Muscle of leg (tissue), 11 donors: ENCODE measurements around the gene SHC4. TPM values are rescaled to one million over a fixed set of nuclear protein-coding genes. Genes with fewer than 3 reads are reported as not detected.
A peak's percentile ranks its signal among the peaks of the same experiment; 100 is the strongest.

ENCODE experiments used
- DNase-seq: peaks from one replicate; pipeline ENCODE4 v3.0.0; 2013
- H3K27ac ChIP-seq: one replicate; pipeline ENCODE4 v1.5.1; 2013; ENCODE audit warnings: mild to moderate bottlenecking, low read length, control low read depth
- H3K27me3 ChIP-seq: one replicate; pipeline ENCODE4 v1.6.1; 2013; ENCODE audit warnings: low read length; ENCODE audit not compliant: control insufficient read depth, insufficient read depth
- H3K36me3 ChIP-seq: one replicate; pipeline ENCODE4 v1.6.1; 2013; ENCODE audit warnings: low read length; ENCODE audit not compliant: control insufficient read depth, insufficient read depth
- H3K4me1 ChIP-seq: one replicate; pipeline ENCODE4 v1.6.1; 2013; ENCODE audit warnings: low read length; ENCODE audit not compliant: control insufficient read depth, insufficient read depth
- H3K4me3 ChIP-seq: one replicate; pipeline ENCODE4 v1.5.1; 2013; ENCODE audit warnings: low read length, control low read depth
- H3K9me3 ChIP-seq: replicated peaks from 2 replicates; pipeline ENCODE4 v1.6.1; 2013; ENCODE audit warnings: low read depth, low read length; ENCODE audit not compliant: control insufficient read depth
- WGBS: methylation state at CpG from one replicate; pipeline ENCODE4 v1.1.5; 2013; ENCODE audit warnings: missing lambda C conversion rate; ENCODE audit not compliant: insufficient coverage; 5-methylcytosine and 5-hydroxymethylcytosine counted together
- polyA plus RNA-seq, 8 donors: library from polyadenylated mRNA; unstranded; fragments of 120-200 nt; gene quantifications; one replicate each; pipeline versions ENCODE4 v1.2.1 to v1.2.3, GENCODE V29; 2013; ENCODE audit warnings: inconsistent platforms in 1 of 8, low replicate concordance in 1 of 8; ENCODE audit not compliant: insufficient read length in 8 of 8, insufficient read depth in 1 of 8
- total RNA-seq: library from RNA; stranded (reverse); fragments of 120-200 nt; gene quantifications from one replicate; pipeline ENCODE4 v1.2.4, GENCODE V29; 2013

The SHC4 gene
- total and polyA plus RNA-seq, 9 donors: 1.3 to 3.0 (median 2.0) TPM

DNA sequence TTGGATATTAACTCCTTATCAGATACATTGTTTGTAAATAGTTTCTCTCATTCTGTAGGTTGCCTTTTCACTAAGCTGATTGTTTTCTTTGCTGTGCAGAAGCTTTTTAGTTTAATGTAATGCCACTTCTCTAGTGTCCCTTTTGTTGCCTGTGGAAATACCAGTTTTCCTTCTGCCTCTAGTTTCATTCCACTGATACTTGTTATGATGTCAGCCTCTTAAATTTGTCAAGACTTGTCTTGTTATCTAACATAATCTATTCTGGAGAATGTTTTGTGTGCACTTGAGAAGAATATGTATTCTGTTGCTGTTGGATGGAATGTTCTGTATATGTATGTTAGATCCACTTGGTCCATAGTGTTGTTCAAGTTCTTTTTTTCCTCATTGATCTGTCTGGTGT lies 134.8 kb downstream of the SHC4 start:
- no peak overlapping the region for H3K27ac ChIP-seq
- no peak for DNase-seq

DNA sequence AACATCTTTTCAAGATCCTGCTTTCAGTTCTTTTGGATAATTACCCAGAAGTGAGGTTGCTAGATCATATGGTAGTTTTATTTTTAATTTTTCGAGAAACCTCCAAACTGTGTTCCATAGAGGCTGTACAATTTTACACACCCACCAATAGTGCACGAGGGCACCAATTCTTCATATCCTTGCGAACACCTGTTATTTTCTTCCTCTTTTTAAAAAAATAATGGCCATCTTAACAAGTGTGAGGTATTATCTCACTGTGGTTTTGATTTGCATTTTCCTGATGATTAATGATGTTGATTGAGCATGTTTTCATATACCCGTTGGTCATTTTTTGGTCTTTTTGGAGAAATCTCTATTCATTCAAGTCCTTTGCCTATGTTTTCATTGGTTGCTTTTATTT lies 135.2 kb downstream of the SHC4 start:
- Histone ChIP-seq H3K4me3 (no peak overlapping the region), H3K9me3 (peaks cover 7% of the 10 kb centered on the region), H3K27me3 (no peaks in the 10 kb centered on the region), H3K36me3 (no peaks in the 10 kb centered on the region), H3K4me1 (no peaks in the 10 kb centered on the region), H3K27ac (no peak overlapping the region)
- DNase-seq: no peak
- WGBS: no CpG with 5 or more reads among the region's 4 CpGs

More for the DNA sequence above, 134.8 kb downstream of the SHC4 start:
- H3K4me1 ChIP-seq: no peaks in the 10 kb centered on the region
- H3K4me3 ChIP-seq: no peak overlapping the region
- H3K36me3 ChIP-seq: no peaks in the 10 kb centered on the region
- no peaks in the 10 kb centered on the region for H3K27me3 ChIP-seq
- peaks cover 7% of the 10 kb centered on the region for H3K9me3 ChIP-seq

DNA sequence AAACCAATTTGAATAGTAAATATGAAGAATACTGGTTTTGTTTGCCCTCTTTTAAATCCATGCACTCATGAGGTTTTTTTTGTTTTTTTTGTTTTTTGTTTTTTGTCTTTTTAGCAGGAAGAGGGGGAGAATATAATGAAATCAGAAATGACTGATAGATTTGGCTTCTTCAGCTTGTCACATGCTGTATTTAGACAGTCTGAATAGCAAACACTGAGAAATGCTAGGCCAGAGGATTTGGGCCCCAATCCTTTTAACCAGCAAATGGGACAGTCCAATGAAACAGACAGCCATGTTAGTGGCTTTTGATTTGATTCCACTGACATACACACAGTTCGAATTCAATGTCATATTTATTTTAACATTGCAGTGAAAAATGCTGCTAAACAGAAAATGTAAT lies 138.6 kb downstream of the SHC4 start:
- no peak for DNase-seq
- Histone ChIP-seq H3K4me1 (no peaks in the 10 kb centered on the region), H3K4me3 (no peak overlapping the region), H3K9me3 (peaks cover 3% of the 10 kb centered on the region), H3K27ac (no peak overlapping the region), H3K27me3 (no peaks in the 10 kb centered on the region), H3K36me3 (no peaks in the 10 kb centered on the region)
- WGBS: no CpG with 5 or more reads among the region's 1 CpG

DNA sequence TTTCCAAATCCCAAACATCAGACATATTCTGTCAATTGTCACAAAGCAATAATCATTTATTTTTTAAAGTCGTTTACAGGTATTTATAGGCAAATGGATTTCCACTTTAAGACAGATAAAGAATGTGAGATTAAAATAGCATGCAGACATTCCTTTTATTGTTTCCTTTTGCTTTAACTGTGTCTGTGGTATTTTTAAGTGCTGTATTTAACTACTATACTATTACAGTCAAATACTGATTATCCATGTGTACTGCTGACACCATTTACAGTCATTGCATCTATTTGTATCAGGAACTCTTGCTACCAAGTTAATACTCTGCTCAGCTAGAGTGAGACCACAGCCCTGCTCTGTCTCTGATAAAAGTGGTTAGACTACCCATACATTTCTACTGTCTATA lies 140.0 kb downstream of the SHC4 start:
- Histone ChIP-seq H3K4me3 (no peak overlapping the region), H3K36me3 (no peaks in the 10 kb centered on the region), H3K9me3 (peaks cover 3% of the 10 kb centered on the region), H3K27me3 (no peaks in the 10 kb centered on the region), H3K4me1 (no peaks in the 10 kb centered on the region), H3K27ac (no peak overlapping the region)
- no CpG with 5 or more reads among the region's 1 CpG for WGBS
- no peak for DNase-seq

DNA sequence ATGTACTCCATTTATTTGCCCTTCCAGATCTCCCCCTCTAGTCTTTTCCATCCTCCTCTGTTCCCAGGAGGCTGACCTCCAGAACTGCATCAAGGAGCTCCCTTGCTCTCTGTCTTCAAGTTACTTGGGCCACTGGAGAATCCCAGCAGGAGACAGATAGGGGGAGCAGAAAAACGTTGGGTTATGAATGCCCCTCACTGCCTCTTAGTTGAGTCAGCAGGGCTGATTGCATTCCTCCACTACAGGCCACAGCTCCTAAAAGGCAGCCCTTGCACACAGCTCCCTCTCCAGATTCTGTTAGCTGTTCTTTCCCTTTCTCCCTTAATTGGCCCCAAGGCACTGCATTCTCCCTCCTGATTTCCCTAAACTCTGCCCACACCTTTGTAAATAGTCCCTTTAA lies 140.5 kb downstream of the SHC4 start:
- no peak for DNase-seq
- WGBS: no CpG with 5 or more reads among the region's 1 CpG
- H3K4me1 ChIP-seq: no peaks in the 10 kb centered on the region

DNA sequence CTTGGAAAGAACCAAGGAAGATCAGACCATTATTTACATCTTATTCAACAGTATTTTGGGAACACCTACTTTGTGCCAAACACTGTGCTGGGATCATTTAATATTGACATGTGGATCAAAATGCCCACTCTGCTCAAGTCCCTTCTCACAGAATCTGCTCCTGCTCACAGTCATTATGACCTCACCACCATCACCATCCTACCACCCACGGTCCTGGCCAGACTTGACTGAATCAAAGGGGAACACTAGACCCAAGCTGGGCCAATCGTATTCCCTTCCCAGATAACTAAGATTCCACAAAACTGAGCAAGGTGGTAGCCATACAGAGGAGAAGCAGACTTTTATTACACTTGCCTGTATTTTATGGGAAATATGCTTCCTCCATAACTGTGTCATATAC lies 149.4 kb downstream of the SHC4 start:
- 83% methylated on average over 1 of the region's 2 CpGs for WGBS
- Histone ChIP-seq H3K9me3 (no peaks in the 10 kb centered on the region), H3K4me1 (peaks cover 6% of the 10 kb centered on the region), H3K27me3 (peaks cover 3% of the 10 kb centered on the region), H3K27ac (no peak overlapping the region), H3K36me3 (no peaks in the 10 kb centered on the region), H3K4me3 (no peak overlapping the region)
- no peak for DNase-seq

More for the DNA sequence above, 140.5 kb downstream of the SHC4 start:
- H3K36me3 ChIP-seq: no peaks in the 10 kb centered on the region
- H3K9me3 ChIP-seq: peaks cover 3% of the 10 kb centered on the region
- no peak overlapping the region for H3K4me3 ChIP-seq
- H3K27me3 ChIP-seq: no peaks in the 10 kb centered on the region
- no peak overlapping the region for H3K27ac ChIP-seq

DNA sequence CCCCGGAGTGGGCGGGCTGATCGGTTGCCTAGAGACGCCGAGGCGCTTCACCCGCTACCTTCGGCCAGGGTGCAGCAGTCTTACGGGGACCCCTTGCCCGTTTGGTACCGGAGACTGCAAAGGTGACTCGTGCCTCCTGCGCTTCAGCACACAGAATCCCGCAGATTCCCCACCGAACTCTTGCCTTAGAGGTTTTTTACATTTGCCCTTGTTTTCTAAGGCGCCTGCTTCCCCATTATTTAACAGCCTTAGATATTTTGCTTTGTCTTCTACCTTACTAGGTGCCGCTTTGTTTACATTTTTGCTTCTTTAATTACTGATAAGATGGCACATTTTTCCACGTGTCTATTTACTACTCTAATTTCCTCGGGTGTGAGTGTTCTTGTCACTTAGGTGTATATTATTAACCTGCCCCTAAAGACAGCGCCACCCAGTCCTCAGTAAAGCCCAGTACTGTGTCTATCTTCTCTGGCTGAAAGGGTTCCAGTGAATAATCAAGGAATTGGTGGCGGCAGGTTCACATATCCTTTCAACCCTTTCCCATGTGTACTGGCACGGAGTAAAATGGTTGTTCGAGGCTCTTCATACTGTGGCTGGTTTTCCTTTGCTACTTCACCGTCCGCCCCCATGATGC lies 152.3 kb downstream of the SHC4 start:
- Histone ChIP-seq H3K36me3 (no peaks in the 10 kb centered on the region), H3K27ac (no peak overlapping the region), H3K4me3 (peak overlapping the region; percentile 81), H3K4me1 (peaks cover 6% of the 10 kb centered on the region), H3K27me3 (peaks cover 3% of the 10 kb centered on the region), H3K9me3 (no peaks in the 10 kb centered on the region)
- DNase-seq: no peak
- 0% methylated on average over 16 of the region's 25 CpGs for WGBS

DNA sequence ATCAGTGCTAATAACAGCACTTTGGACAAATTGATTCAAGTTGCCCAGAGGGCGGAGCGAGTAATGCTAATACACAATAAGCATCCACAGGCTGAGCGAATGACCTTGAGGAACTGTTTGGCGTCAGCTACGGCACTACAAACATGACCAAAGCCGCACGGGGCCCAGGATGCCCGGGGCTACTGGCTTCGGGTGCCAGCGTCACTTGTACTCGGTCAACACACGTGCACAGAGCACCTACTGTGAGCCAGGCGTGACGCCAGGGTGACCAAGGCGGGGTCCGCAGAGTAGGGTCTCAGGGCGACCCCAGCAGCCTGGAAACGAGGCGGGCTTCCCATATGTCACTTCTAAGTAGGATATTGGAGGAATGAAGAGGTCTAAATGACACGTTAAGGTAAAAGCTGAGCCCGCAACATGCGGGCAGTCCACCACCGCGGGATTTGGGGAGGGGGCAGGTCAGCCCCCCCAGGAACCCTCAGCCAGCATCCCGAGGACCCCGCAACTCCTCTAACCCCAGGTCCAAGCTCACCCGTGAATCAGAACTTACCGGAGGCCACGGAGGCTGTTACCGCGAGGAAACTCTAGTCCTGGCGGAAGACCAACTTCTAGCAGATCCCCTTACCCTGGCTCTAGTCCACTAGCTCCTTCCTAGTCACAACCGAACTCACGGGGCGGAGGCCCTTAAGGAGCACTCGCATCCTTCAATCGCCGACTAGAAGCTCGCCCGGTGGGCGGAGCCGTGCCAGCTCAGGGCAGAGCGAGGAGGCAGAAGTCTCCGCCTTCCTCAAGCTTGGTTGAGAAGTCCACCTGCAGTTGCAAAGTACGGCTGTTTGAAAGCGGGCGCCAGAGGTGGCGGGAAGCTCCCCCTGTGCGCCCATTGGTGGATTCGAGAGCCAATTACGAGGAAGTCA lies 153.1 kb downstream of the SHC4 start, which contains the start of gene CEP152:
Gene CEP152, minus strand, starts transcription at position 656 of the 911 bp plus-strand sequence. CDS start 5,420 bp downstream, outside the sequence.
- DNase-seq: peak; percentile 99
- H3K9me3 ChIP-seq: no peaks in the 10 kb centered on the region
- peaks cover 9% of the 10 kb centered on the region for H3K4me1 ChIP-seq
- peak within 1 kb of the TSS; percentile 81 for H3K4me3 ChIP-seq
- WGBS: under 1% methylated on average over 42 of the region's 51 CpGs
- H3K27ac ChIP-seq: peak within 1 kb of the TSS; percentile 67
- no peaks in the 10 kb centered on the region for H3K36me3 ChIP-seq
- H3K27me3 ChIP-seq: peaks cover 3% of the 10 kb centered on the region

DNA sequence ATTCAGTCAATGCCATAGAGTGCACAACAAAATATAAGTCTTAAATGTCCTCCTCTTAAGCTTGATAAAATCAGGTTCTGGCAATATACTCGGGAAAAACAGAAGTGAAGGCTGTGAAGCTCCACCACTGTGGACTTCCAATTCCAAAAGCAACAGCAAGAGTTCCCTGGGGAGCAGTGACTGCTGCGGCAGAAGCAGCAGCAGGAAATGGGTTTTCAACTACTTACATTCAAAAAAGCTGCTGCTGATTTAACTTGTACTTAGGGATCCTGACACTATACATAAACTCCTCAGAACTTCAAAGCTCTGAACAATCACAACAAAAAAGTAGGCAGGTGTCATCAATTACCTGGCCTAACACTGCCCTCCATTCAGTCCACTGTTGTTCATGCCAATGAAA lies 157.6 kb downstream of the SHC4 start:
- 20% methylated on average over 1 of the region's 2 CpGs for WGBS
- peaks cover 5% of the 10 kb centered on the region for H3K4me1 ChIP-seq
- no peaks in the 10 kb centered on the region for H3K27me3 ChIP-seq
- no peaks in the 10 kb centered on the region for H3K36me3 ChIP-seq
- H3K9me3 ChIP-seq: no peaks in the 10 kb centered on the region
- H3K4me3 ChIP-seq: no peak overlapping the region
- DNase-seq: peak; percentile 59
- no peak overlapping the region for H3K27ac ChIP-seq

DNA sequence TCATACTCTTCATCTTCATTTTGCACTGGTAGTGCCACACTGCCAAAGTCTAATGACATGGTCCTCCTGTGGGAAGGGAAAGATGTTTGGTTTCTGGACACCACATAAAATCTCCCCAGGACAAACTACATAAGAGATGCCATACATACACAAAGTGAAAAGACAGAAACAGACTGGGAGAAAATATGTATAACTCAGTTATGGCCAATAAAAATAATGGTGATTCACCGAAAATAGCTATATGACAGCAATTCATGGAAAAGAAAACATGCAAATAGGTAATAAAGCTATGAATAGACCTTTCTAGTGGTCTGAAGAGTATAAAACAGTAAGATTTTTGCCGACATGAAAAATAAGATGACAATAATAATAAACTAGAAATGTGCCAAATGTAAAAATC lies 158.1 kb downstream of the SHC4 start:
- no peaks in the 10 kb centered on the region for H3K9me3 ChIP-seq
- H3K4me1 ChIP-seq: peaks cover 5% of the 10 kb centered on the region
- no peak overlapping the region for H3K27ac ChIP-seq
- no peak overlapping the region for H3K4me3 ChIP-seq
- no CpG with 5 or more reads among the region's 2 CpGs for WGBS
- no peaks in the 10 kb centered on the region for H3K27me3 ChIP-seq
- no peaks in the 10 kb centered on the region for H3K36me3 ChIP-seq
- no peak for DNase-seq
